ENCODE results near the gene SCGB1D2.

Gene SCGB1D2

GRCh38 chr11:62260261-62260953 lies 18.4 kb downstream of the SCGB1D2 start:
- DNase-seq (ENCODE audit: low spot score) = no peak

- no peak for DNase-seq (ENCODE audit: low spot score)
Measured at GRCh38 chr11:62264004-62264403, 22.0 kb downstream of the SCGB1D2 start.

DNA sequence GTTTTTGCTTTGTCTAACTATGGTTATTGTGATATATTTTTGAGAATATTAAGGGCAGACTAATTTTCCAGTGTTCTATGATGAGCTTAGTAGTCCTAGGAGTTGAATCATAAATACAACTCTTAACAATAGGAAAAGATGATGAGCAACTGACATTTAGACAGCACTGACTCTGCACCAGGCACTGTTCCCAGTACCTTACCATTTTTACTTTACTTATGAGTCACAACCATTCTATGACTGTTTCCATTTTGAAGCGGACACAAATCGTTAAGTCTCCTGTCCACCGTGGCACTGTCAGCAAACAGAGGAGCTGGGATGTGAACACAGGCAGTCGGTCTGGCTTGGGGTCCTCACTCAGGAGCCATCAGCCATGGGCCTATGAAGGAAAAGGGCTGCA lies 24.5 kb downstream of the SCGB1D2 start:
- no peak for DNase-seq (ENCODE audit: low spot score)

DNA sequence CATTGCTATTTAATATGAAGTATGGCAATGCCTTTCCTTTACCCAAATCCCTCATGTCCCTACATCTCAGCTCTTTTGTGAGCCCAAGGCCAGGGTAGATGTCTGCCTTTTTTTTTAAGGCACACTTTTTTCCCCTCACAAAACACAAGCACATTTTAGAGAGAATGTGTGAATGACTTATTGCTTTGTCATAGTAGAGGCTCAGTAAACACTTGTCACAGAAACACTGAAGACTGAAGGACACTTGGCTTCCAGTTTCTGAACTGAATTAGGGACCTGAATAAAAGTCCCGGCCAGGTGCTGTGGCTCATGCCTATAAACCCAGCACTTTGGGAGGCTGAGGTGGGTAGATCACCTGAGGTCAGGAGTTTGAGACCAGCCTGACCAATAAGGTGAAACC lies 25.0 kb downstream of the SCGB1D2 start:
- no peak for DNase-seq (ENCODE audit: low spot score)

GRCh38 chr11:62267576-62267975 lies 25.5 kb downstream of the SCGB1D2 start:
- DNase-seq (ENCODE audit: low spot score) = no peak

- no peak for DNase-seq (ENCODE audit: low spot score)
Measured at GRCh38 chr11:62269654-62270278, 27.7 kb downstream of the SCGB1D2 start, which contains the start of gene SCGB2A2. TSS of gene SCGB2A2 (plus strand) at chr11:62270158. CDS start at chr11:62270217, 59 bp downstream.

DNA sequence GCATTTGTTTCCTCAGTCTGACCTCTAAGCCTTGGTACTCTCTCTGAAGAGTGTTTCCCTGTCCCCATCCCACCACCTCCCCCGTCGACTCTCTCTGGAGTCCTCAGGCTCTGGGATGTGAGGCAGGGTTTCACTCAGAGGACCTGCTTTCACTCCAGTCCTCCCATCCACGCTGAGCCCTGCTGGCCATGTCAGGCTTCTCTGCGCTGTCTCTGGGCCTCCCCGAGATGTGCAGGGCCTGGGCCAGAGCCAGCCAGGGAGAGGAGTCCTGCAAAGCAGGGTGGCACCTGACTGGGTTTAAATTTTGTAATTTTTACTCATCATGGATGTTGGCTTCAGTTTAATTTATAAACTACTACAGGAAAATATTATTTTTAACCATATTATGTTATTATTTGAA lies 31.2 kb downstream of the SCGB1D2 start:
- no peak for DNase-seq (ENCODE audit: low spot score)

GRCh38 chr11:62273789-62274275 lies 31.8 kb downstream of the SCGB1D2 start:
- DNase-seq (ENCODE audit: low spot score) = no peak

DNA sequence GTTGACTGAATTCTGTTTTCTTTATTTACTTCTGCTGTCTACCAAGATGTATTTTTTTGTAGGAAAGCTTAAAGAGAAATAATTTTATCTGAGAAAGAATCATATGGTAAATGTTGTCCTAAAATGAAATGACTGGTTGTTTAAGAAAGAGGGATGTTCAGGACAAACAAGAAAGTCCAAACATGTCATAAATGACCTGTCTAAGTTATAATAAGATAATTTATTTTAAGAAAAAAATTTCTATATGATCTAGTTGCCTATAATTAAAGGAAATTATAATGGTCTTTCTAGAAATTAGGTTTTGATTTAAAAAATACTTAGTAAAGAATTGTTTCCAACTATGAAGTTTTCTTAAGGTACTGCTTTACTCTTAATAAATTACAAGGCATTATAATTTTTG lies 38.4 kb downstream of the SCGB1D2 start:
- DNase-seq (ENCODE audit: low spot score) = no peak

Data from left forelimb (tissue), 1 donor.